Right lobe of liver (tissue), 6 donors: ENCODE data around the gene PEG3. TPM values are rescaled to one million over a fixed set of nuclear protein-coding genes. Genes with fewer than 3 reads are reported as not detected.
"Not testable (repeated sequence)": the region's sequence is repeated elsewhere in the genome, so short reads cannot be mapped to it uniquely, and the experiment has no call there.

Experiments
- ATAC-seq, 4 donors: fragments of 200-7000 bp; cut with Tn5 transposase; one replicate each; pipeline ENCODE4 v1.9.1; 2020; ENCODE audit warnings: mild to moderate bottlenecking in 4 of 4, moderate library complexity in 4 of 4
- DNase-seq, 3 donors: peaks; one replicate each; pipeline ENCODE4 v3.0.0-alpha.2; 2020
- H3K27ac ChIP-seq, 3 donors: fragments of 200-600 bp; one replicate each; pipeline ENCODE4 v1.8.0; 2022
- H3K27me3 ChIP-seq, 2 donors: fragments of 200-600 bp; one replicate each; pipeline ENCODE4 v1.8.0; 2022
- H3K36me3 ChIP-seq, 4 donors: fragments of 200-600 bp; sonication (generic) in 1 of 4; one replicate each; pipeline versions ENCODE4 v1.5.1 to v1.8.0; 2017 to 2022; ENCODE audit warnings: control low read depth in 1 of 4
- H3K4me1 ChIP-seq, 4 donors: fragments of 200-600 bp; sonication (generic) in 1 of 4; one replicate each; pipeline versions ENCODE4 v1.5.1 to v1.8.0; 2017 to 2022; ENCODE audit warnings: control low read depth in 1 of 4
- H3K4me3 ChIP-seq, 3 donors: fragments of 200-600 bp; one replicate each; pipeline ENCODE4 v1.8.0; 2022
- H3K9me3 ChIP-seq, 4 donors: fragments of 200-600 bp; sonication (generic) in 1 of 4; one replicate each; pipeline versions ENCODE4 v1.5.1 to v1.8.0; 2017 to 2022; ENCODE audit warnings: control low read depth in 1 of 4
- CTCF ChIP-seq, 4 donors: fragments of 200-600 bp in 3 of 4; fragments of 450-650 bp in 1 of 4; IDR thresholded peaks; one replicate each; pipeline versions ENCODE4 v1.5.1 to v1.8.0; 2016 to 2022; ENCODE audit warnings: antibody characterized with exemption in 4 of 4, mild to moderate bottlenecking in 2 of 4
- POLR2A ChIP-seq: fragments of 450-650 bp; IDR thresholded peaks from one replicate; pipeline ENCODE4 v1.6.1; 2017; ENCODE audit warnings: antibody characterized with exemption, mild to moderate bottlenecking
- WGBS: methylation state at CpG from one replicate; pipeline ENCODE4 v1.1.6; 2018; ENCODE audit warnings: low coverage, low lambda C conversion rate; ENCODE audit not compliant: insufficient coverage; ENCODE audit errors: missing lambda C conversion rate; 5-methylcytosine and 5-hydroxymethylcytosine counted together
- intact Hi-C, 2 donors: fragments of 100-400 bp; cut with DNase I; formaldehyde crosslinking; loops; one replicate each; pipeline versions ENCODE4 v1.11.2 to v1.14.1; 2022
- total RNA-seq, 6 experiments: library from RNA; depleted of rRNA in 2 of 6; stranded (reverse); fragments of >200 nt in 2 of 6; fragmentation: NEBNext Ultra II Directional in 3 of 6; extraction: Animal tissue kit (Norgen Biotek cat#: 25700) in 3 of 6; gene quantifications; one replicate each; pipeline versions ENCODE4 v1.1.0 to v1.2.4, GENCODE V29; 2016 to 2023
- donor health status: DM: no; HTN: yes; CAD: no.
- donor health status: DM: no; HTN: no; CAD: no.
- donor health status: DM: no; HTN: no; CAD: no.
- donor health status: DM: no; HTN: yes; CAD: no.
- donor health status: DM: no; HTN: yes; CAD: no.

Gene PEG3
- total RNA-seq, 6 experiments from 2014 or later = 3.0 to 9.5 (median 6.5) TPM

- Histone ChIP-seq H3K4me3 (no peak overlapping the region), H3K36me3 (no peaks in the 10 kb centered on the region), H3K4me1 (no peaks in the 10 kb centered on the region), H3K9me3 (no peaks in the 10 kb centered on the region), H3K27ac (no peak overlapping the region), H3K27me3 (no peaks in the 10 kb centered on the region)
- WGBS = 82% methylated on average over 1 of the region's 1 CpG
- intact Hi-C loops = no loop called here
- TF ChIP-seq CTCF (IDR thresholded peaks at IDR 0.05) (no peak), POLR2A (no peak)
- no peak for ATAC-seq
- no peak for DNase-seq
Observed at GRCh38 chr19:56868446-56868845, 27.9 kb upstream of the PEG3 start.

GRCh38 chr19:56866538-56866937, 26.0 kb upstream of the PEG3 start:
- Histone ChIP-seq H3K4me1 (no peaks in the 10 kb centered on the region), H3K27ac (no peak overlapping the region), H3K4me3 (no peak overlapping the region), H3K9me3 (no peaks in the 10 kb centered on the region), H3K27me3 (no peaks in the 10 kb centered on the region), H3K36me3 (no peaks in the 10 kb centered on the region)
- intact Hi-C loops = no loop called here
- ATAC-seq = no peak
- DNase-seq = no peak
- 8% methylated on average over 2 of the region's 2 CpGs for WGBS
- TF ChIP-seq POLR2A (no peak), CTCF (IDR thresholded peaks at IDR 0.05) (no peak)

DNA sequence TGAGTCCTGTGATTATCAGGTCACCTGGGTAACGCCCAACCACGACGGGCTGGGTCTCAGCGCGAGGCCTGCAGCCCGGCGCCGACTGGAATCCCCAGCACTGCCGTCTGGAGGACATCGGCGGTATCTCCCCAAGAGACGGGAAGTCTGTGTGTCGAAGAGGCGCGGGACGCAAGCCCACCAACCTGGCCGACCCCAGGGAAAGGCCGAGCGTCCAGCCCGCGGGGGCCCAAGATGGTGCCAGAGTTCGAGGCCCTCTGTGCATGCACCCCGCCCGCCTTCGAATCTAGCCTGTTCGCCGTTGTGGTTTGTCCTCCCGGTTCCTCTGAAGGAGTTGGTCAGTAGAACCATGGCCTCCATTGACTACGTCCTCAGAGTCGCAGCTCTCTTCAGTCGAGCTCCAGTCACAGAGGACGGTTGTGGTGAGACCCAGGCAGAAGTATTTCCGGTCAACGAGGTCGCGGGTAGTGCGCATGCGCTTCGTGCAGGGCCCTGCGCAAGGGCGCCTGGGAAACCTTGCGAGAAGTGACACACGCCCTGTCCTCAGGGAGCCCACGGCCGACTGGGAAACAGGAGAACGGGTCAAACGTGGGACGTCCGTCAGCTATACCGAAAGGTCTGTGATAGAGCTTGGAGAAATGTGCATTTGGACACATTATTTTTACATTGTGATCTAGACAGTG, 24.1 kb upstream of the PEG3 start:
- H3K9me3 ChIP-seq = no peaks in the 10 kb centered on the region
- TF ChIP-seq POLR2A = no peak
- TF ChIP-seq CTCF (IDR thresholded peaks at IDR 0.05) = no peak
- DNase-seq (no peak), ATAC-seq (no peak)
- WGBS = 77% methylated on average over 19 of the region's 50 CpGs
- no peaks in the 10 kb centered on the region for H3K36me3 ChIP-seq
- intact Hi-C loops = no loop called here
- H3K27ac ChIP-seq = no peak overlapping the region
- no peaks in the 10 kb centered on the region for H3K27me3 ChIP-seq
- H3K4me3 ChIP-seq = no peak overlapping the region
- H3K4me1 ChIP-seq = no peaks in the 10 kb centered on the region

- no peaks in the 10 kb centered on the region for H3K36me3 ChIP-seq
- ATAC-seq (no peak), DNase-seq (no peak)
- intact Hi-C loops = no loop called here
- no peaks in the 10 kb centered on the region for H3K27me3 ChIP-seq
- TF ChIP-seq POLR2A = no peak
- TF ChIP-seq CTCF (IDR thresholded peaks at IDR 0.05) = no peak
- whole genome bisulfite sequencing = 75% methylated on average over 4 of the region's 4 CpGs
- H3K4me1 ChIP-seq = no peaks in the 10 kb centered on the region
- no peaks in the 10 kb centered on the region for H3K9me3 ChIP-seq
- H3K27ac ChIP-seq = no peak overlapping the region
- H3K4me3 ChIP-seq = no peak overlapping the region
Observed at GRCh38 chr19:56862741-56863140, 22.2 kb upstream of the PEG3 start.

- WGBS = 80% methylated on average over 5 of the region's 10 CpGs
- H3K9me3 ChIP-seq, DNase-seq, H3K27me3 ChIP-seq, H3K27ac ChIP-seq, H3K4me1 ChIP-seq, intact Hi-C loops, H3K36me3 ChIP-seq, ATAC-seq, H3K4me3 ChIP-seq: not testable (repeated sequence)
Observed at GRCh38 chr19:56860409-56860808, 19.9 kb upstream of the PEG3 start.
